ENCODE data around the gene SMAD6.

Gene SMAD6

DNA sequence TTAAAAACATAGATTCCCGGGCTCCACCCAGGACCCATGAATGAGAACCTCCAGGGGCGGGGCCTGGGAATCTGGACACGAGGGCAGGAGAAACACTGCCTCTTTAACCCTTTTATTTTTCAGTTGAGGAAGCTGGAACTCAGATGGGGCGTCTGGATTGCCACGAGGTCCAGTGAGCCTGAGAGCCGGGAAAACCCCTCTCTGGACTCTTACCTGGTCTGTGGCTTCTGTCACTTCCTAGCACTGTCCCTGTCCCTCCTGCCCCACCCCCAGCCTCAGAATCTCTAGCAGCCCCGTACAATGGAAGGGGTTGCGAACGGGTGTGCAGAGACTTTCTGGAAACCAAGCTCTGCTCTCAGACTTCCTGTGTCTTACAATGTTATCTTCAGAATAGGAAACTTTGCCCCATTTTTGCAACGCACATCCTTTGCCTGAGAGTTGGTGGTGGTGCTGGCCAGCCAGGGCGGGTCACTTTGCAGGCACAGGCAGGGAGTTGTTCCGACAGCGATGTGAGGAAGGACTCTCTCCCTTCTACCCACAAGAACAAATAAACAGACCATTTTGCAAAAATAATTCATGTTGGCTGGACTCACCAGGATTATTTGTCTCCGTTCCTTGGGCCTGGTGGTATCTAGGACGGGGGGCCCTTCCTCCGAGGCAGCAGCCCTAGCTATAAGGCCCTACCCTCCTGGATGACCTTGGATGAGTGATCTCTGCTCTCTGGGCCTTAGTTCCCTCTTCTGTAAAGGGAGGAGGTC lies 59.1 kb downstream of the SMAD6 start:
- DNase-seq: no peak

DNA sequence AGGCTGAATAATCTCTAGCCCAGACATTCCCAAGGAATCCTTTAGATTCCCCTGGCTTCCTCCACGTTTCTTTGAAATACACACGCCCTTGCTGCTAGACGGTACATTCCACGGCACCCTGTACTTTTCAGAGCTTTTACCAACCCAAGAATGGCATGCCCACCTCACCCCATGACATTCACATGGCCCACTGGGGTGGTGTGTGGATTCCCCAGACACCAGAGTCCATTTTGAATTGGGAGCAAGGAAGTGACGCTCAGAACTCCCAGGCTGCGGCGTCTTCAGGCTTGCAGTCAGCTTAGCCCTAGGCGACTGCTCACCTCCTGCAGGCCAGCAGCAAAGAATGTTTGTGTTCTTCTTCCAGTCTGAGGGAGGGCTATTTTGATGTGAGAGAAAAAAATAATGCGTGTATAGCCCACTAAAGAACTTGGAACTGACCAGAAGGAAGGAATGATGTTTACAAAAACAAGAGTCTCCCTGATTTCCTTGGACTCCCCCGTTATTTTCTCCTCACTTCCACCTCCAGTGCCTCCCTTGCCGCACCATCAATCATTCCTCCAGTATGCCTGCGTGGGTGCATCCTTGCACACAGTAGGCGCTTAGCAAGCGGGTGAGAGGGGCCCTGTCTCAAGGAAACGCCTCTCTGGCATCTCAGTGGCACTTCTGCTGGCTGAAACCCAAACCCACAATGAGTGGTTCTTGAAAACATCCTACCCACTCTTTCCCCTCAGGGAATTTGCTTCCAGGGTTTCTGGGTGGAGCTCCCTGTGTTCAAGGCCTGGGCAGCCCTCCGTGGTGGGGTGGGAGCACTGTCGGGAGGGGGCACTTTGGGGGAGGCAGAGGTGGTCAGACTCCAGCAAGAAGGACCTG lies 59.9 kb downstream of the SMAD6 start:
- no peak for DNase-seq

DNA sequence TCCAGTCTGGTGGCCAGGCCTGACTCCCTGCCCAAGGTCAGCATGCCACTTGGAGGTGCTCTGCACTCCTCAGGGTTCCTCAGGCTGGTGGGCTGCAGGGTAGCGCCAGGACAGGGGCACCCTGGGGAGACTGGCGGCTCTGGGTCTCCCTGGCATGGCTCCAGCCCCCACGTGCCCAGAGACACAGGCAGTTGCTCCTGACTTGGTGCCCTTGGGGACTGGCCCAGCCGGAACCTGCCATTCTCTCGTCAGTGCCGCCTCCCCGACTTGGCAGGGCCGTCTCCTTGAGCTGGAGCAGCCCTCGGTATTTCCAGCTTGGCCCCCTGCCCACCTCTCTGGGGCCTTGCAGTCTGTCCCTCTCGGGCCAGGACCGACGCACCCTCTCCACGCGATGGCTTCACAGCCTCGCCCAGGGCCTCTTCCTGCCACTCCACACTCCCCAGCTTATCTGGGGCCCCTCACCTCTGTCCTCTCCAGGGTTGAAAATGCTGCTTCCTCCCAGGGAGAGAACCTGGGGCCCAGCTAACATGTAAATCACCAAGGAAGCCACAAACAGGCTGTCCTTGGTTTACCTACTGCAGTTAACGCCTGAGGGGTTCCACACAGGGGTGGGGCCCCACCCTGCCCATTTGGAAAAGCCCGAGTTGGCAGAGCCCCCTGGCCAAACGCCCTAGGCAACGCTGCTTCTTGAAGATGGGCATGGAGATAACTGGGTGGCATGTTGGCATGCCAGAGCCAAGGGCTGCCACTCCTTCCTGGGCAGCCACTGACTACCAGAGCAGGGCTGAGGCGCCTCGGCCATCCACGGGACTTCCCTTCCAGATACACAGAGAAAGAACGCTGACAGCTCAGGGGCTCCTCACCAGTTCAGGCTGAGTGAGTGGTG lies 61.4 kb downstream of the SMAD6 start:
- peak; percentile 13 for DNase-seq

DNA sequence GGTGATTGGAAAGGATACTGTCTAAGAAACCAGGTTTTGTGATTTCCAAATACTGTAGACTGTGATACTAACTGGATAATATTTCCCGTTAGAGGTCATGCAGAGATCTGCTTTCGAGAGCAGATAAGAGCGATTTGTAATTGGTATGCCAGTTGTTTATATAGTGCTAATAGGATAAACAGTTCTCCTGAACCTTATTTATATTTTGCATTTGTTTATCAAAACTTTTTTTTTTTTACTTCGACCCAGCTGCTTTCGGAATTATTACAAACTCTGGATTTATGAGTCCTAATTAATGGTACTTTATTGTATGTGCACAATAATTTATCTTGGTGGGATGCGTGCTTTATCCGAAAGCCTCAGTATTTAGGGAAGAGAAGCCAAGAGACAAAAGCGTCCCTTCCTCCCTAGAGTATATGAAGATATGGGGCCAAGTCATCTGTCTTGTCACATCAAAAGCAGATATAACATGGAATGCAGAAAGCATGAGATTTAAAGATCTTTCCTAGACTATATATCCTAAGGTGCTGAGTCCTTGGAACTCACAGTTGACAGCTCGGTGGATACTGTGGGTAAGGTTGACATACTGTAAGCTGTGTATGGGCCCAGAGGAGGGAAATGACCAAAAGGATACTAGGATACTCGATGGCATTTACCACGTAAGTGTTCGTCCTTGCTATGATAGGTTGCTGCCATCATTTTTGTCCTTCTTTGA lies 62.2 kb downstream of the SMAD6 start:
- no peak for DNase-seq

DNA sequence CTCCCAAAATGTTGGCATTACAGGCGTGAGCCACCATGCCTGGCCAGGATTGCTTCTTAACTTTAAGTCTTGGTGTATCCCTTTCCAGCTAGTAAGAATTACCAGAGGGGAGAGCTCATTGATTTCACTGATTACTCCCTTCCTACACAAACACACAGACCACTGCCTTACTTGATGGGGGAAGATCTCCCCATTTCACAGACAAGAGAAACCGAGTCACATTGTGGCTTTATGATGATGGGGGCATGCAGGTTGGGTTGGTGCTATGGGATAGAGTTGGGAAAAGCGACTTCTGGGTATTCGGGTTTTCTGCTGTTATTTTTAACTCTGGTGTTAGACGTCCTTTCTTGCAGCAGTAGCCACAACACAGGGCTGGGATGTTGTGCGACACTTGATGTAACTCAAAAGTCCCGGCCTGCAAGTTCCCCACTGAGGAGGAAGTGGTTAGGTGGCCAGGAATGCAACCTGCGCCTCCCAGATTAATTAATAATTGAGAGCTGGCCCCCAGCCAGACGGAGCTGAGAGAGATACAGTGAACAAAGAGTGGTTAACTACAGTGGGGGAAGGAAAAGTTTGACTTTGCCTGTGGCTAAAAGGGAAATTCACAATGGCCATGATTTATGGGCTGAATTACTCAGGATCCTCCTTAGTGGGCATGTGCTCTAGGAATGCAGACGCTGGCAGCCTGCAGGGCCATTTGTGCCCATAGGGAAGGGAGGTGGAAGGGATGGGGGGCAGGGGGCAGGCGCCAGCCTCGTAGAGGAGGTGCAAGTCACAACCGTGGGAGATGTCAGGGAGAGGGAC lies 63.6 kb downstream of the SMAD6 start:
- no peak for DNase-seq

DNA sequence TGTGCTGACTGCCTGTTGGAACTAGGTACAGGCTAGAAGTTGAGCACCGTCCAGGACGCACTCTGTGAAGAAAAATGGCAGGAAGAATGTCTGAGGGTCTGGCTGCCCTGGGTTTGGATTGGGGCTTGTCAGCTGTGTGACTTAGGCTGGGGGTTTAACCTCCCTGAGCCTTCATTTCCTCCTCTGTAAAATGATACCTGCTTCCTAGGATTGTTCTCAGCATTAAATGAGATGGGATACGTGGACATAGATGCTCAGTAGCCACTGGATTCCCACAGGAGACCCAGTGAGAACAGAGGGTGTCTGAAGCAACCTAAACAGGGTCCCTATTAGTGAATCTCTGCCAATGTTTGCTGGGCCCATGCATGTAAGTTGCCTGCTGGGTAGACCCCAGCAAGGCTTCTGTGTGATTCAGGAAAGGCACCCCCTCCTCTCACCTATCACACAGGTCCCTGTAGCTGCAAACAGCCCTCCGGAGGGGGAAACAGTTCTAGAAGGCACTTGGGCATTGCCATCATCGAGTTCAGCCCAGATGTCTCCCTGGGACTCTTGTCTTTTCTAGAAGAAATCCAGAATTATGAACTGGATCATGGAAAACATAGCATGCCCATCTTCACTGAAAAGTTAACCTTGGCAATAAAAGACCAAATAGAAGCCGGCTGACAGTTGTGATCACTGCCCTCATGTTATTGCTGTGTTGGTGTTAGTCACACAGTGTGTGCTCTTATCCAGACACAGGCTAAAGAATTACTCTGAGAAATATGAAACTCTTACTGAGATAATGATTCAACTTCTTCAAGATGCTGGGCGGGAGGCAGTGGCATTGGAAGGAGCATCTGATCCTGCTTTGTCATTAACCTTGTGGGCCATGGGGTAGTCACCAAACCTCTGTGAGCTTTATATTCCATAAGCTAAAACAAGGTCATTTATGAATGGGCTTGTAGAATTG lies 64.5 kb downstream of the SMAD6 start:
- DNase-seq: no peak

DNA sequence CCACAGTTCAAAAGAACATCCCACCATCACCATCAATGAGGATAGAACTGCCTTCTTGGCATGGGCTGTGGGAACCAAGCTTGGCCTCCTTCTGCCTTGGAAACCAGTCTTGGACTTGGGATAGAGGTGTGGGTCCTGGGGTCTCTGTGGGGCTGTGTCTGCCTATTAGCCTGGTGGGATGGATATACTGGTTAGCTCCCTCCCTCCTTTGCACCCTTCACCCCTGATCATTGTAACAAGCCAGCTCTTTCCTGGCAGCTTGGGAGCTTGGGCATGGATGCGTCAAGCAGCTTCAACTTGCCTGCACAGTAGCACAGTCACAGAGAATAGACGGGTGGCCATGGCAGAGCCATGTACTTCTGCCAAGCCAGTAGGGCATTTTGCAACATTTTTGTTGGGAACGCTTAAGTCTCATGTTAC lies 65.2 kb downstream of the SMAD6 start:
- no peak for DNase-seq

DNA sequence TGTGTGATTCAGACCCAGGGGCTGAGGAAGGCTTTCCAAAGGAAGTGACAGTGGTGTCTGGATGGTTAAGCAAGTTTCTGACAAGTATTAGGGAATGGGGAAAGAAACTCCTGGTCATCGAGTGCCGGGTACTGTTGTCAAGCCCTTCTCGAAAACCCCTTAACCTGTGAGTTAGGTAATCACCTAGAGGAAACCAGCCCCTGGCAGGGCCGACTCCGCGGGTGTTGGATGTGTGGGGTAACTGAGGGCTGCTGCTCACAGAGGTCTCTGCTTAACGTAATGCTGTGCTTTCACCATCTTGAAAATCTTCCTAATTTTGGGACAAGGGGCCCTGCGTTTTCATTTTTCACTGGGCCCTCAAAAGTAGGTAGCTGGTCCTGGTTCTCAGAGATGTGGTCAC lies 67.0 kb downstream of the SMAD6 start:
- no peak for DNase-seq

DNA sequence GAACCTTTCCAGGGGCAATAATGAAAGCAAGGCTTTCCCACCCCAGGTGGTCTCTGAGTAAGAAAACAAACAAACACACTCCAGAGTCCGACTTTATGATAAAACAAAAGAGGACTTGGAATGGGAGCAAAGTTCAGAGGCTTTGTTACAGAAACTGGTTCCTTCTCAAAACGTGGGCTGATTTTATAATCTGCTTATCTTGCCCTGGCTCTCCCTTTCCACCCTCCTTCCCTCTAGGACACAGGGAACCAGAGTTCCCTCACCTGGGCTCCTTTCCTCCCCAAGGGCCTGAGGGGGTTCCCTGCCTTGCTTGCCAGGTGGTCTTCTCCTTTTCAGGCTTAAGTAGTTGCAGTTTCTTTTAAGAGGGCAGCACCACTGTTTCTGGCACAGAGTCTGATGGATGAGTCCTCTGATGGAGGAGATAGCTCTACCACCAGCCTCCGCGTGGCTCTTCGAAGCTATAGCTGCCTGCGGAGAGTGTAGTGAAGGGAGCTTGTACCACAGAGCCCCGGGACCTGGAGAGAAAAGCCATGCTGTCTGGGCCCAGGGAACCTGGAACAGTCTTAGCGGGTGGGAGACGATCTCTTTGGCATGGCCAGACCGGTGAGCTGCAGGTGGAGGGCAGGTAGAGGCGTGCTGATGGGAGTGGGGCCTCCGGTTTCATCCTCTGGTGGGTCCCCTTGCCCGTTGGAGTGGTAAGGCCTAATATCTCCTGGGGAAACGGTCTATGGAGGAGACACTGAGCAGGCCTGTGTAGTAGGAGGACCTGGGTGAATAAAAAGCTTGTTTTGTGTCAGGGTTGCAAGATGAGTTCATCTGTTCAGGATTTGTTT lies 68.7 kb downstream of the SMAD6 start:
- no peak for DNase-seq

DNA sequence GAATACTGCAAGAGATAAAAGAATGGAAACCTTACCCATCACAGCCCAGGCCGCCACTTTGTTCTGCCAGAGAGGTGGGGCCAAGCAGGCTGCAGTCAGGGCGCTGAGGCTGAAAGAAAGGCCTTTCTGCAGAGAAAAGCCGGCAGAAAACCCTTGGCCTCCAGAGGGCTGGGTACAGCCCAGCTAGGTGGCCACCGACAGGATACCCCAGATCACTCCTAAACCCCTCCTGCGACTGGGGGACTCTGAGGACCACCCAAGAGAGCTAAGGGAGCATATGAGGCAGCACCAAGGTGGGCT lies 69.3 kb downstream of the SMAD6 start:
- no peak for DNase-seq

DNA sequence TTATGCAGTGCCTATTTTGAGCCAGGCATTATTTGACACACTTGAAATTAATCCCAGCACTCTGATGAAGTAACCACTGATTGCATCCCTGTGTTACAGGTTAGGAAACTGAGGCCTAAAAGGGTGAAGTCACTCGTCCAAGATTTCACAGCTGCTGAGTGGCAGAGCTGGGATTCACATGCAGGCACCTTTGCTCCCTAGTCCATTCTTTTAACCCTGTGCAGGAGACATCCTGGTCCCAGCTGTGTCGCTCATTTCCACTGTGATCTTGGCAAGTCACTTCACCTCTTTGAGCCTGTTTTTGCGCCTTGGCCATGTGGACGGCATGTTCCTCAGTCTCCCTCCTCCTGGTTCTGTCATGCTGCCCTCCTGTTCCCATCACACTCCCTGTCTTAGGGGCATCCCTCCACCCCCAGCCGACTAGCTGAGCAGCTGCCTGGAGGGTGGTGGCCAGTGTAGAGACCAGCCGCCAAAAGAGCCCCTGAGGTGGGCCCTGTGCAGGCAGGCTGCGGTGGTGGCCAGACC lies 70.6 kb downstream of the SMAD6 start:
- DNase-seq: no peak

DNA sequence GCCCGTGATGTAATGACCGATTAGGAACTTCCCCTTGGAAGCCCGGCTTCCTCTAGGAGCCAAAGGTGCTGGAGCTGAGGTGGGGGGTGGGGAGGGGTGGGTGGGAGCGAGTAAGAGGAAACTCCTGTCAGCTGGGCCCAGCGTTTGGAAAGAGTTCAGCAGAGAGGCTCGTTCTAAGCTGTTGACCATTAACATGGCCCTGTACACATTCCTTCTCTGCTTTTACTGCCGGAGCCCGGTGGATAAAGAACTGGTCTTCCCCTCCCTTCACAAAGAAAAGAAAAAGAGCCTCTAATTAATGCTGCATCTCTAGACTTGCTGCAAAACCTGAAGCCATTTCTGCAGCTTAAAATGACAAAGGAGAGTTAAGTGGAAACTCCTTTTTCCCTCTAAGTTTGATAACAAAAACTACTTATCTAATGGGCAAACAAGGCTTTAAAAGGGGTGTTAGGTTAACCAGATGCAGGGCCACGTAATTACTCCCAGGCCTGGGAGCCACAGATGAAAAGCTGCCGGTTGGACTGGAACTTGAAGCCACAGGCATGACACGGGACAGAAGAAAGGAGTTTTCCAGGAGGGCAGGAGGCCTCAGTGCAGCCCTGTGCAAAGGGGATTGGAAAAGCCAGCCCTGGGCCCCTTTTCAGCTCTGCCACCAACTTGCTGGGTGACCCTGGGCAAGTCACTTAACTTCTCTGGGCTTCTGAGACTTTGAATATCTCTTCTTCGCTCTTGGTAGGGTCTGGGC lies 71.3 kb downstream of the SMAD6 start:
- DNase-seq: no peak

DNA sequence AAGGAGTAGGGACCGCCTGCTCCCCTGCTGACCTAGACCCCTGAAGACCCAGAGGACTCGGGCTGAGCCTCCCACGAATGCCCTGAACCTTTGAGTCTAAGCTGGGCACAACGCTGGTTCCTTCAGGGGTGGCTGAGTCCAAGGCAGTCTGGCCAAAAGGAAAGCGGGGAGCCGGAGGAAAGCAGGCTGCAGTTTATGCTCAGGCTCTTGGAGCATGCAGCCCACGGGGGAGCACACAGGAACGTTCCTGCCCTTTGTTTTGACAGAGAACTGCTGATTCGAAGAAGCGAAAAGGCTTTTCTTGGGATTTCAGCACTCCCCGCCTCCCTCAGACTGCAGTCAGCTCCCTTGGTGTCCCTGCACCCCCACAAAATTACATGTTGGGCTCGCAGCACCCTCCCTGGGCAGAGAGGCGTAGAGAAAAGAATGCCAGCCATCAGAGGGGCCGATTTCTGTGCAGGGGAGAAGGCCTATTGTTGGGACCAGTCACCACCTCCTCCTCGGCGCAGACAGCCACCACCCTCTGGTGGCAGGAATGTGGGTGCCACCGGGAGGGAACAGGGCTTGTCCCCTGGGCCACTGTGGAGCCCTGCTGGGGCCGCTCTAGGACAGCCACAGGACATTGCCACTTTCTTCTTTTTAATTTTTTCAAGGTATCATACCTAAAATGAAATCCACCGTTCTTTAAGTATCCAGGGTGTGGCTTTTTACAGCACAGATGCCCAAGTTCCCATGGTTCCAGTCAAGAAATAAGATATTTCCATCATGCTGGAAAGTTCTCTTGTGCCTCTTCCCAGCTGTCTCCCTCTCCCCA lies 72.2 kb downstream of the SMAD6 start:
- DNase-seq: no peak

DNA sequence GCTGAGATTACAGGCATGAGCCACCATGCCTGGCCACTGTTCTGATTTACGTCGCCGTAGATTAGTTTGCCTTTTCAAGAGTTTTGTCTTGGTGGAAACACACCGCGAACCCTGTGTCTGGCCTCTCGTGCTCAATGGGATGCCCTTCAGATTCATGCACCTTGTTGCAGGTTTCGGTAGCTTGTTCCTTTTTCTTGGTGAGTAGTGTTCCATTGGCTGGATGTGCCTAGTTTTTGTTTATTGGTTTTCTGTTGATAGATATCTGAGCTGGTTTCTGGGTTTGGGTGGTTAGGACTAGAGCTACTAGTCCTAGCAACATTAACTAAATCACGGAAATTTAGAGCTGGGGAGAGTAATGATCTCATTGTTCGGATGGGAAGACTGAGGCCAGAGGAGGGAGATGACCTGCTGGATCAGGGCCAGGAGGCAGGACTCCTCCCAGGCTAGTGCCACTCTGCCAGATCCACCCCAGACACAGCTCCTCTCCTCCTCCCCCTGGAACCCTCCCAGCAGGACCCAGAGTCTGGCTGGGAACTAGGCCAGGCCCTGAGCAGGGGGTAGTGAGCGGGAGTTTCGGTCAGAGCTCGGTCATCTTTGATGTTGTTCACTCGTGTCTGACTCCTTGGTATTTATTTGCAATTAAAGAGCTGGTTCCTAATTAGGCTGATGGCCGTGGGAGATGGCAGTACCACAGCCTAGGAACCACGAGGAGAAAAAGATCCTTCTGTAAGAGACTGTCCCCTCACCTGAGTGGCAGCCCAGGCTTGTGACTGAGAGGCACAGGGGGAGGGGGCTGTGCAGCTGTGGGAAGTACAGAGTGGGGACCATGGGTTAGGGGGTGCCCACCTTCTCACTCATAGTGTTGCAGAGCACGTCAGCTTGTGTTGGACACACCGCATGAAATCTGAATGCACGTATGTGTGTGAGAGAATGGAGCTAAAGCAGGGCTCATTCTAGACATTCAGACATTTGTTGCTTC lies 73.4 kb downstream of the SMAD6 start:
- no peak for DNase-seq

DNA sequence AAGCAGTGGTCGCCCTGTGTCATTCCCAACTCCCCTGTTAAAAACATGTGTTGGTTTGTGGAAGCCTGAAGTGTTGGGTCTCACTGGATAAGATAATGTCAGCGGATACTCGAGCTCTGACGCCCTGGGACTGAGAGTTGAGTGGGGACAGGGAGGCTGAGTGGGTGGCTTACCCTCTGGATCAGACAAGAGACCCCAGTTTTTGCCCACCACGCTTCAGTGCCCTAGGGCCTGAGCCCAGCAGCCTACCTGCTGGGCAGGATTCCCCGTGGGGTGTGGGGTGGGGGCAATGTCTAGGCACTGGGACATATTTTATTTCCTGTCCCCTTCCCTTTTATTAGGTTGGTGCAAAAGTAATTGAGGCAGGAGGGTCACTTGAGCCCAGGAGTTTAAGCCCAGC lies 75.0 kb downstream of the SMAD6 start:
- no peak for DNase-seq

DNA sequence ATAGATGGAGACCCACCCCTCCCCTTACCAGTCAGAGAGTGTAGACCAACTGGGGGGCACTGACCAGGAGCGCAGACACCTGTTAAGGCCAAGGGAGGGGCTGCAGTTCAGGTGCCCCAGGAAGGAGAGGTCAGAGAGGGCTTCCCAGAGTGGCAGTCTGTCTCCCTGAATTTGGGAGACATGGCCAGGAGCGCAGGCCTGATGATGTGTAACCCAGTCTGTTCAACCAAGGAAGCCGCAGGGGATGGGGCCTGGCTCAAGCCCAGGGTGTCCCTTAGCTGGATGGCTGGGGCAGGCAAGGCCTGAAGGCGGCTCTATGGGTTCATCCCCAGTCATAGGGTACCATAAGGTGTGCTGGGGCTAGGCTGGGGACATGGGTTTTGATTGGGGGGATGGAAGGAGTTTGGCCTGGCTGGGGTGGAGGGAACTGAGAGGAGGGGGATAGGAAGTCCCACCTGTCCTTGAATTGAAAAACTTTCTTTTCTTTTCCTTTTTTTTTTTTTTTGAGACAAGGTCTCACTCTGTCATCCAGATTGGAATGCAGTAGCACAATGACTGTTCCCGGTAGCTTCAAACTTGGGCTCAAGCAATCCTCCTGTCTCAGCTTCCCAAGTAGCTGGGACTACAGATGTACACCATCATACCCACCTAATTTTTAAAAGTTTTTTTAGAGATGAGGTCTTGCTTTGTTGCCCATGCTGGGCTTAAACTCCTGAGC lies 75.7 kb downstream of the SMAD6 start:
- DNase-seq: no peak

Measured in NCI-H2029 (cell line).